Suprapubic skin (tissue), 4 donors: Measurements from ENCODE around the gene ZNF544. TPM values are rescaled to one million over a fixed set of nuclear protein-coding genes. Genes with fewer than 3 reads are reported as not detected.

Experiments used
- DNase-seq, 2 donors: peaks; one replicate each; pipeline ENCODE4 v3.0.0-alpha.2; 2019; ENCODE audit warnings: low spot score in 2 of 2
- H3K27ac ChIP-seq: fragments of 200-600 bp; sonication (generic); one replicate; pipeline ENCODE4 v1.5.1; 2019
- H3K27me3 ChIP-seq: fragments of 200-600 bp; sonication (generic); one replicate; pipeline ENCODE4 v1.5.1; 2019
- H3K36me3 ChIP-seq: fragments of 200-600 bp; sonication (generic); one replicate; pipeline ENCODE4 v1.5.1; 2019
- H3K4me1 ChIP-seq: fragments of 200-600 bp; sonication (generic); one replicate; pipeline ENCODE4 v1.5.1; 2019
- H3K4me3 ChIP-seq: fragments of 200-600 bp; sonication (generic); one replicate; pipeline ENCODE4 v1.5.1; 2019; ENCODE audit warnings: mild to moderate bottlenecking
- H3K9me3 ChIP-seq: fragments of 200-600 bp; sonication (generic); one replicate; pipeline ENCODE4 v1.5.1; 2019
- CTCF ChIP-seq, 2 donors: fragments of 200-600 bp in 1 of 2; fragments of 450-650 bp in 1 of 2; sonication (generic) in 1 of 2; IDR thresholded peaks; one replicate each; pipeline ENCODE4 v1.5.1; 2016 to 2019; ENCODE audit warnings: antibody characterized with exemption in 2 of 2, mild to moderate bottlenecking in 1 of 2, moderate library complexity in 1 of 2
- EP300 ChIP-seq: sonication (generic); formaldehyde crosslinking; IDR thresholded peaks from one replicate; pipeline ENCODE4 v1.6.1; 2017; ENCODE audit warnings: antibody characterized with exemption
- POLR2A ChIP-seq, 2 donors: fragments of 450-650 bp; IDR thresholded peaks; one replicate each; pipeline ENCODE4 v1.6.1; 2017; ENCODE audit warnings: antibody characterized with exemption in 2 of 2, mild to moderate bottlenecking in 2 of 2, moderate library complexity in 2 of 2
- POLR2AphosphoS5 ChIP-seq, 3 donors: sonication (generic); formaldehyde crosslinking; IDR thresholded peaks; one replicate each; pipeline ENCODE4 v1.6.1; 2017; ENCODE audit warnings: antibody characterized with exemption in 3 of 3
- WGBS: methylation state at CpG from one replicate; pipeline ENCODE4 v1.1.5; 2018; 5-methylcytosine and 5-hydroxymethylcytosine counted together
- total RNA-seq, 4 donors: library from RNA; depleted of rRNA; stranded (reverse); fragments of >200 nt; gene quantifications; one replicate each; pipeline ENCODE4 v1.1.0, GENCODE V29; 2016

ZNF544 gene
- total RNA-seq, 4 donors from 2014 or later: 44.4 to 55.4 (median 48.9) TPM

GRCh38 chr19:58183817-58184215 is 44.9 kb upstream of the ZNF544 start:
- WGBS: 12% methylated on average over 9 of the region's 13 CpGs

DNA sequence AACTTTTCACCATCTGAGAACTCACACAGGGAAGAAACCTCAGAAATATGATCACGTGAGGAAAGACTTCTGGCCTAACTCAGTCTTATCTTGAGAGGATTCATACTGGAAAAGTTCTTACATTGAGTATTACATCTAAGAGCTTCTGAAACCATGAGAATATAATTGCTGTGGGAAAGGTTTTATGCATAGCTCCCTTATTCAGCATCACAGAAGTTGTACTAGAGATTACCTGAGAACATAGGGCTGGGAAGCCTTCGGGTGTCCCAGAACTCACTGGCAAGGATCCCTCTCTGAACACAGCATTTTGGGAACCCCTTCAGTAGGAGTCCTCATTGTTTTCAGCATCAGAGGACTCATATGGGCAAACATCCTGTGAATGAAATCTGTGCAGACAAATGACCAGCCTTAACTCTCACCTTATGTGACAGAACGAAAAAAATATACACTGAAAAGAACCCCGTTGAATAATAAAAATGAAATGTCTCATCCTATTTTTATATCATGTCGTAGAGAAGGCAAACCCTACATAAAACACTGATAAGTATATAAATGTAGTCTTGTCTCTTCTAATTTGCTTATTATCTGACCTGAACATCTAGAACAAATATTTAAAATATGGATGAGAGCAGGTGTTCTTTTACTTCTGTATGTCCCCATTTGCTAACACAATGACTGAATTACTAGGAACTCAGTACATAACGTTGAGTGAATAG is 31.7 kb upstream of the ZNF544 start:
- no peak overlapping the region for H3K4me3 ChIP-seq
- WGBS: 87% methylated on average over 6 of the region's 6 CpGs
- no peak for DNase-seq
- TF ChIP-seq POLR2AphosphoS5 (IDR thresholded peaks at IDR 0.05) (no peak), EP300 (no peak), CTCF (IDR thresholded peaks at IDR 0.05) (no peak), POLR2A (IDR thresholded peaks at IDR 0.05) (no peak)
- no peak overlapping the region for H3K27ac ChIP-seq
- H3K9me3 ChIP-seq: peaks cover 93% of the 10 kb centered on the region
- no peaks in the 10 kb centered on the region for H3K27me3 ChIP-seq
- H3K36me3 ChIP-seq: peaks cover 99% of the 10 kb centered on the region
- no peaks in the 10 kb centered on the region for H3K4me1 ChIP-seq

More at GRCh38 chr19:58183817-58184215, 44.9 kb upstream of the ZNF544 start:
- no peak for TF ChIP-seq POLR2AphosphoS5 (IDR thresholded peaks at IDR 0.05)
- TF ChIP-seq EP300: no peak
- no peak for TF ChIP-seq CTCF (IDR thresholded peaks at IDR 0.05)
- TF ChIP-seq POLR2A (IDR thresholded peaks at IDR 0.05): no peak
- H3K9me3 ChIP-seq: peaks cover 60% of the 10 kb centered on the region
- DNase-seq: no peak
- H3K4me1 ChIP-seq: peaks cover 17% of the 10 kb centered on the region
- H3K27me3 ChIP-seq: no peaks in the 10 kb centered on the region
- peak overlapping the region; percentile 99 for H3K27ac ChIP-seq
- H3K4me3 ChIP-seq: peak overlapping the region; percentile 89
- H3K36me3 ChIP-seq: peaks cover 45% of the 10 kb centered on the region

DNA sequence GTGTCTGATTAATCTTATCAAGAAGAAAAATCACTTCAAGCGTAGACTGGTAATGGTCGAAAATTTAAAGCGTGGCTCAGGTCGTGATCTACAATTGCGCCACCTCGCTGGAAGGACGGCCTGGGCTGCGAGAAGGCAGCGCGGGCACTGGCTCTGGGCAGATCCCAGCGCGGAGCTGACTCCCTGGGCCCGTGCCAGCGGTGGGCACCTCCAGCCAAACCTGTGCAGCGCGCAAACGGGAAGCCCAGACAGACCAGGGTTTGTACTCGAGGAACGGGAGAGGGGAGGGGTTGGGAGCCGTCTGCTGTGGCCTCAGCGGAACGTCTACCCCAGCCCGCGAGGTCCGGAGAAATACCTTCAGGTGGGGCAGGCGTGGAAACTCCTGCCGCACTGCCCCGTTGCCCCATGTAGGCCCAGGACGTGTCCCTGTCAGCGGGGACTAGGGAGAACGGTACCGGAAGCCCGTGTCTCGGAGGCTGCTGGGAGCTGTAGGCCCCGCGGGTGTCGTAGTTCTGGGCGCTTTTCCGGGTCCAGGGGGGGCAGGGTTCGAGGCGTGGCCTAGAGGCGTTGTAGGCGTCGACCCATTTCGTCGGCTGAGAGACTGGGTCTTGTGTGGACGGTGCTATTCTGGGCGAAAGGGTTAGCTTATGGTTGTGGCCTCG is 24.8 kb upstream of the ZNF544 start:
- DNase-seq: no peak
- Histone ChIP-seq H3K4me1 (no peaks in the 10 kb centered on the region), H3K4me3 (no peak overlapping the region), H3K9me3 (peaks cover 97% of the 10 kb centered on the region), H3K36me3 (peaks cover 93% of the 10 kb centered on the region), H3K27ac (no peak overlapping the region), H3K27me3 (no peaks in the 10 kb centered on the region)
- TF ChIP-seq EP300: no peak
- no peak for TF ChIP-seq CTCF (IDR thresholded peaks at IDR 0.05)
- no peak for TF ChIP-seq POLR2AphosphoS5 (IDR thresholded peaks at IDR 0.05)
- TF ChIP-seq POLR2A (IDR thresholded peaks at IDR 0.05): no peak
- WGBS: 34% methylated on average over 37 of the region's 49 CpGs

DNA sequence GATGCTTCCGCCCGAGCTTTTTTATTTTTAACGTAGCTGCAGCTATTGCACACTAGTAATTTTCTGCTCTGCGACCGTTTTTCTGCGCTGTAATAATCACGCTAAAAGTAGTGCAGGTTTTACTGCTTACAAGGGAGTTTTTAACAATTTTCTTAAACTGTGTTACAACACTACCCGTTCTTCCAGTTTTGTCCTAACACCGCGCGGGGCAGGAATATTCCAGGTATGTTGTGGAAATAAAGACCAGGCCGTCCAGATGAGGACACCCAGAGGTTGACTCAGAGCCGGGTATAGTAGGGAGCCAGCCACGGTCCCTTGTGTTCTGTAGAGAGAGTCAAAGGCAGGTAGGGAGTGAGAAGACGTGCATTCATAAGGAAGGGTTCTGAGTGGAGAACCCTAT is 24.1 kb upstream of the ZNF544 start:
- peaks cover 97% of the 10 kb centered on the region for H3K9me3 ChIP-seq
- WGBS: 41% methylated on average over 15 of the region's 15 CpGs
- DNase-seq: no peak
- TF ChIP-seq EP300: no peak
- TF ChIP-seq POLR2A (IDR thresholded peaks at IDR 0.05): no peak
- no peak for TF ChIP-seq CTCF (IDR thresholded peaks at IDR 0.05)
- TF ChIP-seq POLR2AphosphoS5 (IDR thresholded peaks at IDR 0.05): no peak
- H3K27ac ChIP-seq: no peak overlapping the region
- no peak overlapping the region for H3K4me3 ChIP-seq
- H3K27me3 ChIP-seq: no peaks in the 10 kb centered on the region
- no peaks in the 10 kb centered on the region for H3K4me1 ChIP-seq
- H3K36me3 ChIP-seq: peaks cover 93% of the 10 kb centered on the region

GRCh38 chr19:58209577-58209976 is 19.1 kb upstream of the ZNF544 start:
- Histone ChIP-seq H3K27ac (no peak overlapping the region), H3K9me3 (peaks cover 97% of the 10 kb centered on the region), H3K27me3 (no peaks in the 10 kb centered on the region), H3K4me1 (no peaks in the 10 kb centered on the region), H3K4me3 (no peak overlapping the region), H3K36me3 (peaks cover 93% of the 10 kb centered on the region)
- WGBS: 94% methylated on average over 8 of the region's 8 CpGs
- no peak for TF ChIP-seq CTCF (IDR thresholded peaks at IDR 0.05)
- no peak for TF ChIP-seq POLR2A (IDR thresholded peaks at IDR 0.05)
- no peak for TF ChIP-seq EP300
- TF ChIP-seq POLR2AphosphoS5 (IDR thresholded peaks at IDR 0.05): no peak
- no peak for DNase-seq
